ENCODE data around the gene PTF1A.
"Not testable (repeated sequence)": the region's sequence is repeated elsewhere in the genome, so short reads cannot be mapped to it uniquely, and the experiment has no call there.

PTF1A gene

DNA sequence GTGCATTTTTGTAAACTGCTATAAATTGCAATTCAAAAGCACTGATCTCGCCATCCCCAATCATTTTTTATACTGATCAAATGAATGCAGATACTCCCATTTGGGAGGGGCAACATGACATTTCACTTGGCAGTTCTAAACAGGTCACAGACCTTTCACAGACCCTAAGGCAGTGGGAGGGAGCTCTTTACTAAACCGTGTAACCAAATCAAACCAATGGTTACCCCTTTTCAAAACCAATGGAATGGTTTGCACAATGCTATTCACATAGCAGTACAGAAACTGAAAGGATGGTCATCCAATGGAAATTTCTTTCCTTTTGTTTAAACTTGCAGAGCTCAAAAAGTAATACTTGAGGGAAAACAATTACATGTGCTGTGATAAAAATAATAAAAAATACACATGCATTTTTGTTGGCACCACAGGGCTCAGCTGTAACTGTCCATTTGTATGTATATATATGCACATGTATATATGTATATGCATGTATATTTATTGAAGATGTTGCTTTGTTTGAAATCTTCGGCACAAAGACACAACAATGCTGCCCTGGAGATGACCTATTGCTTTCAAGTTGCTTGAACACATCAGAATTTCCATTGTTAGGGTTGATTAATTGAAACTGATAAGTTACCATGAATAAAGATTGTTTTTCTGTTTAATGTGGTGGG lies 14.0 kb downstream of the PTF1A start:
- Histone ChIP-seq H3K27ac (ENCODE audit: low read depth, low read length) (no peak overlapping the region), H3K4me1 (ENCODE audit: control insufficient read depth, insufficient read depth, low read length) (peaks cover 25% of the 10 kb centered on the region), H3K27me3 (ENCODE audit: control insufficient read depth, insufficient read depth, low read length) (peaks cover 59% of the 10 kb centered on the region), H3K4me3 (ENCODE audit: low read depth, low read length) (no peak overlapping the region), H3K9ac (ENCODE audit: low read depth, low read length) (no peak overlapping the region), H3K9me3 (ENCODE audit: control insufficient read depth, insufficient read depth, low read length) (no peaks in the 10 kb centered on the region), H3K36me3 (ENCODE audit: control insufficient read depth, insufficient read depth, low read length) (no peaks in the 10 kb centered on the region)

GRCh38 chr10:23217471-23217870 lies 25.4 kb downstream of the PTF1A start:
- Histone ChIP-seq H3K9ac (ENCODE audit: low read depth, low read length) (no peak overlapping the region), H3K27me3 (ENCODE audit: control insufficient read depth, insufficient read depth, low read length) (no peaks in the 10 kb centered on the region; the same call in 1 of the 2 replicates), H3K4me3 (ENCODE audit: low read depth, low read length) (no peak overlapping the region), H3K27ac (ENCODE audit: low read depth, low read length) (no peak overlapping the region), H3K36me3 (ENCODE audit: control insufficient read depth, insufficient read depth, low read length) (no peaks in the 10 kb centered on the region), H3K4me1 (ENCODE audit: control insufficient read depth, insufficient read depth, low read length) (no peaks in the 10 kb centered on the region), H3K9me3 (ENCODE audit: control insufficient read depth, insufficient read depth, low read length) (no peaks in the 10 kb centered on the region)

DNA sequence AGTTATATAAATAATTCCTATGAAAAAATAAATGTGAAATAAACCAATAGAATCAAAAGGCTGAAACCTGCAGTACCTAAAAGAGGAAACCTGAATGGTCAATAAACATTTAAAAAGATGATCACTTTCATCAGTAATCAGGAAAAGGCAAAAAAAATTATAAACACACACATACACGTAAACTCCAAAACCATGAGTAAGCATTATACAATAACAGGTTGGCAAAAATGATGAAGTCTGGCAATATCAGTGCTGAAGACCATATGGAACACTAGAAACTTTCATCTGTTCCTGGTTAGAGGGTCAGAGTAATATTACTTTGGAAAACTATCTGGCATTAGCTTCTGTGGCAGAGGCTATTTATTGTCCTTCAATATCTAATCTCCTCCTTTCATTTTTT lies 38.5 kb downstream of the PTF1A start:
- H3K9ac ChIP-seq (ENCODE audit: low read depth, low read length): no peak overlapping the region
- H3K4me3 ChIP-seq (ENCODE audit: low read depth, low read length): no peak overlapping the region
- H3K9me3 ChIP-seq (ENCODE audit: control insufficient read depth, insufficient read depth, low read length): no peaks in the 10 kb centered on the region
- no peaks in the 10 kb centered on the region for H3K36me3 ChIP-seq (ENCODE audit: control insufficient read depth, insufficient read depth, low read length)
- H3K27ac ChIP-seq (ENCODE audit: low read depth, low read length): no peak overlapping the region
- H3K27me3 ChIP-seq (ENCODE audit: control insufficient read depth, insufficient read depth, low read length): no peaks in the 10 kb centered on the region
- H3K4me1 ChIP-seq (ENCODE audit: control insufficient read depth, insufficient read depth, low read length): no peaks in the 10 kb centered on the region

- H3K9me3 ChIP-seq (ENCODE audit: control insufficient read depth, insufficient read depth, low read length): no peaks in the 10 kb centered on the region
- H3K36me3 ChIP-seq (ENCODE audit: control insufficient read depth, insufficient read depth, low read length): no peaks in the 10 kb centered on the region
- H3K4me1 ChIP-seq (ENCODE audit: control insufficient read depth, insufficient read depth, low read length): no peaks in the 10 kb centered on the region
- no peak overlapping the region for H3K27ac ChIP-seq (ENCODE audit: low read depth, low read length)
- no peak overlapping the region for H3K4me3 ChIP-seq (ENCODE audit: low read depth, low read length)
- H3K27me3 ChIP-seq (ENCODE audit: control insufficient read depth, insufficient read depth, low read length): no peaks in the 10 kb centered on the region
- no peak overlapping the region for H3K9ac ChIP-seq (ENCODE audit: low read depth, low read length)
Measured at GRCh38 chr10:23238015-23238414, 45.9 kb downstream of the PTF1A start.

DNA sequence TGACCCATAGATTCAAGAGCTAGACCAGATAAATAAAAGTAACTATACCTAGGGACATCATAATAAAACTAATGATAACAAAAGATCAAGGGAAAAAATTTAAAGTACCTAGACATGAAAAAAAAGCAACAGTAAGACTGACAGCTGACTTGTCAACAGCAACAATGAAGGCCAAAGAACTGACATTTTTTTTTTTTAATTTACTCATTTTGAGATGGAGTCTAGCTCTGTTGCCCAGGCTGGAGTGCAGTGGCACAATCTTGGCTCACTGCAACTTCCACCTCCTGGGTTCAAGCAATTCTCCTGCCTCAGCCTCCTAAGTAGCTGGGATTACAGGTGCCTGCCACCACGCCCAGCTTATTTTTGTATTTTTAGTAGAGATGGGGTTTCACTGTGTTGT lies 49.7 kb downstream of the PTF1A start:
- not testable (repeated sequence) for H3K36me3 ChIP-seq (ENCODE audit: control insufficient read depth, insufficient read depth, low read length); H3K4me3 ChIP-seq (ENCODE audit: low read depth, low read length); H3K9me3 ChIP-seq (ENCODE audit: control insufficient read depth, insufficient read depth, low read length); H3K27ac ChIP-seq (ENCODE audit: low read depth, low read length); H3K27me3 ChIP-seq (ENCODE audit: control insufficient read depth, insufficient read depth, low read length); H3K9ac ChIP-seq (ENCODE audit: low read depth, low read length); H3K4me1 ChIP-seq (ENCODE audit: control insufficient read depth, insufficient read depth, low read length)

Data from HUES48 (cell line).